DOHH2 (cell line): ENCODE data around the gene PLSCR2.

ENCODE experiments used
- CTCF ChIP-seq: fragments of 200-600 bp; sonication (generic); IDR thresholded peaks from one replicate; pipeline ENCODE4 v1.5.1; 2014; ENCODE audit warnings: antibody characterized with exemption, mild to moderate bottlenecking, low read depth, low read length; ENCODE audit not compliant: poor library complexity, severe bottlenecking
- EZH2phosphoT487 ChIP-seq: fragments of 200-600 bp; sonication (generic); IDR thresholded peaks from 2 replicates; pipeline ENCODE4 v1.6.1; 2017; ENCODE audit warnings: borderline replicate concordance, mild to moderate bottlenecking, antibody characterized with exemption, low read length, moderate library complexity, mixed read lengths

DNA sequence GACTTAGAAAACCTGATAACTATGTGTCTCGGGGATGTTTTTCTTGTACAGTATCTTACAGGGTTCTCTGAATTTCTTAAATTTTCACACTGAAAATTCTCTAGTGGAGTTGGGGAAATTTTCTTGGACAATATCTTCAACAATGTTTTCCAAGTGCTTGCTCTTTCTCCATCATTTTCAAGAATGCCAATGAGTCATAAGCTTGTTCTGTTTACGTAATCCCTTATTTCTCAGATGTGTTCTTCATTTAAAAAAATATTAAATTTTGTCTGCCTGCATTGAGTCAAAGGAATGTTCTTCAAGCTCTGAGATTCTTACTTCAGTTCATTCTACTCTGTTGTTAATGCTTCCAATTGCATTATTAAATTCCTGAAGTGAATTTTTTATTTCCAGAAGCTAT is 21.9 kb upstream of the PLSCR2 start:
- TF ChIP-seq CTCF (no peak), EZH2phosphoT487 (no peak)
